ENCODE data around the gene DNAJC30.
"Not testable (repeated sequence)": the region's sequence is repeated elsewhere in the genome, so short reads cannot be mapped to it uniquely, and the experiment has no call there.

The DNAJC30 gene

GRCh38 chr7:73683056-73683787, at the start of gene DNAJC30, which contains the start of gene BUD23:
Gene DNAJC30, minus strand, starts transcription at chr7:73683453. Its CDS starts 30 bp downstream, at chr7:73683423.
Gene BUD23, plus strand, starts transcription at chr7:73683597. Its CDS starts 29 bp downstream, at chr7:73683626.
- DNase-seq: peak; percentile 94

- DNase-seq: no peak
Observed at GRCh38 chr7:73732397-73732796, 49.1 kb upstream of the DNAJC30 start.

DNA sequence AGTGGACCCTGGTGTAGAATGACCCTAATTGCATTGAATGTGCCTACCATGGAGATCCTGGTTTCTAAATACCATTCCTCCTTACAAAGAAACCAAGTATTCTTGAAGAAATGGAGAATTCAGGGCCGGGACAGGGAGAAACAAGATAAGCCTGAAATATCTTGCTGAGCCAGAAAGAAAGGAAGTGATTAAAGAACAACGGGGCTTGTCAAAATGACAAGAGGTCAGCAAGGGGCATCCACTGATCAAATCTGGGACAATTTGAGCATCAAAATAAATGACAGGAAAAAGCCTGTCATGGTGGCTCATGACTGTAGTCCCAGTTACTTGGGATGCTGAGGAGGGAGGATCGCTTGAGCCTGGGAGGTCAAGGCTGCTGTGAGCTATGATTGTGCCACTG, 47.2 kb upstream of the DNAJC30 start:
- no peak for DNase-seq

DNA sequence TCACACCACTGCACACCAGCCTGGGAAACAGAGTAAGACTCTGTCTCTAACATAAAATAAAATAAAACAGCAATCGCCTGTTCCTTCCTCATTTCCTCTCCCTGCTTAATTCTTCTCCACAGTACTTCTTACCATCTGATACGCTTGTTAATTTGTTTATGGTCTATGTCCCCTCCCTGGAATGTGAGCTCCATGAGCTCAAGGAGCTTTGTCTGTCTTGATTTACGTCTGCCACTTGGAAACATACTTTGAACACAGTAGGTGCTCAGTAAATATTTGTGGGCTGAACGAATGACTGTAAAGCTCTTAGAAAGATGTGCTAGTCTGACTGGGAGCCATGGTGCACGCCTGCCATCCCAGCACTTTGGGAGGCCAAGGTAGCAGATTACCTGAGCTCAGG, 45.3 kb upstream of the DNAJC30 start:
- DNase-seq: no peak

DNA sequence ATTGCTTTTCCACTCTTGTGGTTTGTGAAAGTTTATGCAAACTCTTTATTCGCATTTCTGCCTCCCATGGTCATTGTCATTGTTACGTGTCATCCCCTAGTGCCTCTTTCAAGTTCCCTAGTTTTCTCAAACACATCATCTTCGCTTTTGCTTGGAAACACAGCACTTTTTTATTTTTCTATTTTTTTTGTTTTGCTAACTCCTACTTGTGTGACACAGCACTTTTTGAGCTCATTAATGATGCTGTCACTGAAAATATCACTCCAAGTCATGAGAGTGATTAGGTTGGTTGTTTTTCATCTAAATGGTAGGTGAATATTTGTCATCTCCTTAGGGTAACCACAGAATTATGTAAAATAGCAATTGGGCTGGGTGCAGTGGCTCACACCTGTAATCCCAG, 44.7 kb upstream of the DNAJC30 start:
- DNase-seq: no peak

DNA sequence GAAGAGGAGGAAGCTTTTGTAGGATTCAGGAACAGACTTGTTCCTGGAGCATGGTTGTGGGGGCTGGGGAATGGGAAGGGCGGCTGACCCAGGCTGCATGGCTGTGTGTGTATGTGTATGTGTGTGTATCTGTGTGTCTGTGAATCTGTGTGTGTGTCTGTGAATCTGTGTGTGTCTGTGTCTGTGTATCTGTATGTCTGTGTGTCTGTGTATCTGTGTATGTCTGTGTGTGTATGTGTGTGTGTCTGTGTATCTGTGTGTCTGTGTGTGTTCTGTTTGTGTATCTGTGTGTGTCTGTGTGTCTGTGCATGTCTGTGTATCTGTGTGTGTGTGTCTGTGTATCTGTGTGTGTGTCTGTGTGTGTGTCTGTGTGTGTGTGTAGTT, 42.8 kb upstream of the DNAJC30 start:
- no peak for DNase-seq

- no peak for DNase-seq
Observed at GRCh38 chr7:73723813-73724212, 40.6 kb upstream of the DNAJC30 start.

DNA sequence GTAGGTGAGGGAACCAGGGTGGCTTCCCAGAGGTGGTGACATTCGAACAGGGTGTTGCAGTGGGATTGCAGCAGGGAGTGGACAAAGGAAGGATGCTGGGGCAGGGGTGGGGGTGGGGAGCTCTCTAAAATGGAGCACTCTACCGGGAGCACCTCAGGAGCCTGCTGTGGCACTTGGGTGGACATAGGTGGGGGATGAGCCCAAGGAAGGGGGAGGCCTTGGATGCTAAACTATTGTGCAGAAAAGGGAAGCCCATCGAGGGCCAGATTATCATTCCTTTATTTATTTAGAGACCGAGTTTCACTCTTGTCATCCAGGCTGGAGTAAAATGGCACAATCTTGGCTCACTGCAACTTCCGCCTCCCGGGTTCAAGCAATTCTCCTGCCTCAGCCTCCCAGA, 39.5 kb upstream of the DNAJC30 start:
- DNase-seq: no peak

- not testable (repeated sequence) for DNase-seq
Observed at GRCh38 chr7:73722182-73722581, 38.9 kb upstream of the DNAJC30 start.

DNA sequence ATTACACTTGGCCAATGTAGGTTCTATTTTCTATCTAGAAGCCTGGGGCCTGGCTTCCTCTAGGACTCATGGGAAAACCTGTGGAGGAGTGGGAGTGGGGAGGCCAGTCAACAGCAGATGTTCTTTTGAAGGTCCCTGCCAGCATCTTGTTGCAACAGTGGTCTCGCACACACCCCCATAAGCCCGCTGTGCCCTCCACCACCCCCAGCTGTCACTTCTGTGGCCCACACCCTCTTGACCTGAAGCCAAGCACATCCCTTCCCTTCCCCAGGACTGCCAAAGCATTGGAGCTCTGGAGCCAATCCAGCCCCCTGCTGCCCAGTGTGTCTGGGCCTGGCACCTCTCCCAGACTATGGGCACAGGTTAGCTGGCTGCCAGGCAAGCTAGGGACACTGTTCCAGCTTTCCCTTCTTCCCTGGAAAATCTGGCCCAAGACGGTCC, 38.1 kb upstream of the DNAJC30 start:
- no peak for DNase-seq

DNA sequence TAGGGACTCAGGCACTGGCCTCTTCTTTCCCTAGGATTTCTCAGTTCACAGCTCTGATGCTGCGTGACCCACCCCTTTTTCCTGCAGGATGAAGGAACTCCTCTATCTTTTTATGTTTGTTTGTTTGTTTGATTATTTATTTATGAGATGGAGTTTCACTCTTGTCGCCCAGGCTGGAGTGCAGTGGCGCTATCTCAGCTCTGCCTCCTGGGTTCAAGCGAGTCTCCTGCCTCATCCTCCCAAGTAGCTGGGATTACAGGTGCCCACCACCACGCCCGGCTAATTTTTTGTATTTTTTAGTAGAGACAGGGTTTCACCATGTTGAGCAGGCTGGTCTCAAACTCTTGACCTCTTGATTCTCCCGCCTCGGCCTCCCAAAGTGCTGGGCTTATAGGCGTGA, 37.2 kb upstream of the DNAJC30 start:
- DNase-seq: not testable (repeated sequence)

GRCh38 chr7:73719806-73720169, 36.5 kb upstream of the DNAJC30 start:
- no peak for DNase-seq

DNA sequence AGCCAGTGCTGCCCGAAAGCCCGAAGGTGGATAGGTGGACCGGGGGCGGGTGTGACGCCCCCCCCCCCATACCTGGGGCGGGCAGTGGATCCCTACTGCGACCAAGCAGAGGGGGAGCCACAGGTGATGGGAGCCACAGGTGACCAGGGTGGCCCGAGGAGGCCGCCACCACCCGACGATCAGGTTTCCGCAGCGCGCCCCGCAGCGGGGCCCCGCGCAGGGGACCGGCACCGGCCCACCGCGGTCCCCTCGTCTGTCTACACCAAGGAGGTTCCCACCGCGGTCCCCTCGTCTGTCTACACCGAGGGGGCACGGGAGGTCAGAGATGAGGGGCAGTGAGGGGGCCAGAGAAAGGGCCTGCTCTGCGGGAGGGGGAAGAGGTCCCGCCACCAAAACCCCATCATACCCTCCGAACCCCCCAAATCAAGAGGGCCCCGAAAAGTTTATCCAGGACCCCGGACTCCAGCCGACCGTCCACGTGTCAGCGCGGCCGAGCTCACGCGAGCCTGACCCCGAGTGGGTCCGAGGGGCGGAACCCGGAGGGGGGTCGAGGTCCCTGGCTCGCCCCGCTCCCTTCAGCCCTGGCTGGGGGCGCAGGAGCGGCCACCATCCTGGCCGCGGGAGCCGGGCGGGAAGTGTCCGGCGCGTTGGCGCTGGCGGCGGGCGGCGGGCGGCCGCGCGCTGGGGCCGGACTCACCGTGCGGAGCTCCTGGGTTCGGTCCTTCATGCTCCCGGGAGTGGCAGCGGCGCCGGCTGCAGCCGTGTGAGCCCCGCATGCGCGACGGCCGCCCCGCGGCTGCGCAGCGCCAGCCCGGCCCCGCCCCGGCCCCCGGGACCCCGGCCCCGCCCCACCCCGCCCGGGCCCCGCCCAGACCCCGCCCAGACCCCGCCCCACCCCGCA, 35.9 kb upstream of the DNAJC30 start, which contains the start of gene STX1A:
TSS of gene STX1A (minus strand) at position 765 of the 901 bp plus-strand sequence. CDS start at position 727, 38 bp downstream.
- peak; percentile 66 for DNase-seq

DNA sequence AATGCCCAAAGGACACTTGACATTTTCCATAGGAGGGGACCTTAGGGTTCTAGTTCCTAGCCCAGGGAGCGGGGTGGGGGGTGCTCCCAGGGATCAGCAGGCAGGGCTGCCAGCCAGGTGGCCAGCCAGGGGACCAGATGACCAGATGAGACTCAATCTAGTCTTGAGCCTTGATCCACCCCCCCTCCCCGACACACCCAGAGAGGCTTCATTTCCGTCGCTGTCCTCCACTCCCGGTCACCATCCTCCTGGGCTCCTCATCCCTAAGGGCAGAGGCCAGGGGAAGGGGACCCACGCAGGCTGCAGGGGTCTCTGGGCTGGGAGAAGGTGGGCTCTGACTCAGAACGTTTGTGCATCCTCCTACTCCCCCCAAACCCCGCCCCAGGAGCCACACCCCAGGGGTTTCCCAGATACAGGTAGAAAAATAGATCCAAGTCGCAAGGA, 35.2 kb upstream of the DNAJC30 start:
- DNase-seq: no peak

GRCh38 chr7:73717991-73718405, 34.7 kb upstream of the DNAJC30 start:
- peak; percentile 91 for DNase-seq

GRCh38 chr7:73717025-73717807, 34.0 kb upstream of the DNAJC30 start:
- DNase-seq: peak; percentile 26

GRCh38 chr7:73716318-73716890, 33.2 kb upstream of the DNAJC30 start:
- DNase-seq: no peak

- peak; percentile 94 for DNase-seq
Observed at GRCh38 chr7:73715648-73716317, 32.5 kb upstream of the DNAJC30 start.

DNA sequence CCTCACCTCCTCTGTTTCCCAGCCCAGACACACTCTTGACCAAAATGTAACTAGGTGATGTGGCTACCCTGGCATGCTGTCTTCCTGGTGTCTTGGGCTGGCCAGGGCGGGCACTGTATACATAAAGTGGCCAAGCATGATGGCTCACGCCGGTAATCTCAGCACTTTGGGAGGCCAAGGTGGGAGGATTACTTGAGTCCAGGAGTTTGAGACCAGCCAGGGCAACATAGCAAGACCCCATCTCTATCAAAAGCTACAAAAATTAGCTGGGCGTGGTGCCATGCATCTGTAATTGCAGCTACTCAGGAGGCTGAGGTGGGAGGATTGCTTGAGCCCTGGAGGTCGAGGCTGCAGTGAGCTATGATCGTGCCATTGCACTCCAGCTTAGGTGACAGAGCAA, 30.1 kb upstream of the DNAJC30 start:
- not testable (repeated sequence) for DNase-seq

GRCh38 chr7:73712773-73713172, 29.5 kb upstream of the DNAJC30 start:
- DNase-seq: no peak

- no peak for DNase-seq
Observed at GRCh38 chr7:73708961-73709549, 25.8 kb upstream of the DNAJC30 start.
